ENCODE data around the gene DCTN3.

Gene DCTN3

DNA sequence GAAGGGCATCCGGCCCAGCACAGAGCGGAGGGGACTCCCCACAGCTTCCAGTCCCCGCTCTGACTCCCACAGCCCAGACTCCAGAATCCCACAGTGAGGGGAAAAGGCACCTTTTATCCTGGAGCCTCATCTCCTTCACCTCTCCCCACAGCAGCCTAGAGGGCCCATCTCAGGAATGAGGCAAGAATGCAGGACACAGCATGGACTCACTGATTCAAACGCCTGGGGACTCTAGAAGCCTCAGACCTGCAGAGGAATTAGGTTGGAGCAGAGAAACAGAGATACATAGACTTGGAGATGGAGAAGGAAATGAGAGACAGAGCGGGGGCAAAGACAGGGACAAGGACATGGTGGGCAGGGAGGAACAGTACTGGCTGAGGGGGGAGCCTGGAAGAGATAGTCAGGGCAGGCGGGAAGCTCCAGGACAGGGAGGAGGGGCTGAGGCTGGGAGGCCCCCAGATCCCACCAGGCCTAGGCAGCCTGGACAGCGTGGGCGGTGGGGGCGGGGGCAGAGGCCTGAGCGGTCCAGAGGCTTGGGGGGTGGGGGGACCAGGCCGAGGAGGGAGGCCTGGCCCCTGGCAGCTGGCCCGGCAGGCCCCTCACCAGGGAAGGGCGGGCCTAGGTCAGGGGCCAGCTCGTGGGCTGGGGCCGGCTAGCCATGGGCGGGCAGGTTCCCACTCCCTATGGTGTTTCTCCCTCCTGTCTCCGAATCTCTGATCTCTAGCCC is 46.5 kb downstream of the DCTN3 start:
- DNase-seq (ENCODE audit: low read depth): no peak

GRCh38 chr9:34572628-34573027 is 47.7 kb downstream of the DCTN3 start:
- no peak for DNase-seq (ENCODE audit: low read depth)

GRCh38 chr9:34572092-34572491 is 48.2 kb downstream of the DCTN3 start:
- DNase-seq (ENCODE audit: low read depth): no peak

DNA sequence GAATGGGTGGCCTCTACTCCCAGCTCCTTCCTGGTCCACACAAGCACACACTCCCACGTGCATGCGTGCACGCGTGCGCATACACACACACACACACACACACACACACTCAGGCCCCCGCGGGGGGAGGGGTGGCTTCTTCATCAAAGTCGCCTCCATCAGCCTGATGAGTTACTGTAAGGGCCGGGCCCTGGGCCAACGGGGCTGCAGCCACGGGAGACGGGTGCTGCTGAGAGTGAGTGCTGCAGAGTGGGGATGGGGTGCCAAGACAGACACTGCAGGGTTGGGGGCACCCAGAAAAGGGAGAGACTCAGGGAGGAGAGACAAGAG is 48.8 kb downstream of the DCTN3 start:
- no peak for DNase-seq (ENCODE audit: low read depth)

DNA sequence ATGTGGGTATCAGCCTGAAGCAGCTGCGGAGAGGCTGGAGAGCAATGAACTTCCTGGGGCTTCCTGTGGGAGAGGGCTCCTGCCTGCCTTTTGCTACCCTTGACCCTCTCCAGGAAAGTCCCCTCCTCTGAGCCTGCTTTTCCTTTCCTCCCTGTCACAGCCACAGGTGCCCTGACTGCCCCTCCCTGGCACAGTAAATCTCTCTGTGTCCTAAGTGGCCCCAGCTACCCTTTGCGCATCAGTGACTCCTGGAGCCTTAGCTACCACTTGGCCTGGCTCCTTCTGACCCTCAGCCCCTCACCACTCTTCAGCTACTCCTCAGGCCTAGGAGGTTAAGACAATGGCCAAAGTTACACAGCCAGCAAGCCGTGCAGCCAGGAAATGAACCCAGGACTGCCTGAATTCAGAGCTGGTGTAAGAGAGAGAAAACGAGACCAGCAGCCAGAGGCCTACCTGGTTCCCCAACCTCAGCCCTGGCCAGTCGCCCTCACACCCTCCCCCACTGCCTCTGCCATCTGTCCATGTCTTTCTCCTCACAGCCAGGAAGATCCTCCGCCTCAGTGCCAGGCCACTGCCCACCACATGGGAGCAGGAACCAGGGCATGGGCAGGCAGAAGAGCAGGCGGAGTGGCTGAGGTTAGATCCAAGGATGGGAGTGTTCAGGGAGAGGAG is 49.4 kb downstream of the DCTN3 start:
- no peak for DNase-seq (ENCODE audit: low read depth)

DNA sequence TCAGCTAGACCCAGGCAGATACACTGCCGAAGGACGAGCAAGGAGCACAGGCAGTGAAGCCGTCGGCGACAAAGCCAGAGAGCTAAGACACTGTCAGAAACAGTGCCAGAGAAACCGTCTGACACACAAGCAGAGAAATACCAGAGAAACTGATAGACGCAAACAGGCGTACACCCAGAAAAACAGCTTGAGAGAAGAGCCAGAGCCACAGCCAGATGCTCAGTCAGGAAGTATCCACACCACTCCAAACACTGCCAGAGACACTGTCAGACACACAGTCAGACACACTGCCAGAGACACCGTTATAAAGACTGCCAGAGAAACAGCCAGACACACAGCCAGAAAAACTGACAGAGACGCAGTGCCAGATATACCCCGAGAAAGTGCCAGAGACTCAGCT is 49.9 kb downstream of the DCTN3 start:
- DNase-seq (ENCODE audit: low read depth): no peak

DNA sequence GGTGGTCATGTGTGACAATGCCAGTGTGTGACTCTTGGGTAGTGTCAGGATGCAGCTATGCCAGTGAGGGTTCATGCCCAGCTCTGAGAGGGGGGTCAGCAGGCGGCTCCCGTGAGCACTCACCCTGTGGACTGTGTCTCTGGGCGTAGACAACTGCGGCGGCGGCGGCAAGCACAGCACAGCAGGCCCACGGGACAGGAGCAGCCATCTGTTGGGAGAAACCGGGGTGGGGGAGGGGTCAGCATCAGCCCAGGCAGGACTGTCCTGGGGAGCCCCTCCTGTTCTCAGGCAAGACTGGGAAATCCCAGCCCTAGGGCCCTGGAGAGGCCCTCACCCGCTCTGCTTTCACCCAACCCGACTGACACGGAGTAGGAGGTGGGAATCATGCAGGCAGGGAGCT is 51.5 kb downstream of the DCTN3 start:
- DNase-seq (ENCODE audit: low read depth): no peak

- DNase-seq (ENCODE audit: low read depth): no peak
Measured at GRCh38 chr9:34568133-34568532, 52.2 kb downstream of the DCTN3 start.

DNA sequence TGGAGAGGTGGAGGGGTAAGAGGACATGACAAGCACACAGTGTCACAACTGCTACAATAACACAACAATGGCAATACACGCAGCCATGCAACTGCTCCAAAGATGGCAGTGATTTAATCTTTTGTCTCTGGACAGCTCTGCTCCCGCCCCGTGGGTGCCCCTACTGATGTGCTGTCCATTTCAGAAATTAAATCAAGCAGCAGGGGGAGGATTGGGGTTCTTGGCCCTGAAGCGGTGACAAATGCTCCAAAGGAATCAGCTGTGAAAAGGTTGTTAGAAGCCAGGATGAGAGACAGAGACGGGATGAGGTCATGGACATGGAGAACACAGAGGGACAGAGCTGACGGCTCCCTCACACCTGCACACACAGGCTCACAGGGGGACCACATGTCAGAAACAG is 53.3 kb downstream of the DCTN3 start:
- no peak for DNase-seq (ENCODE audit: low read depth)

- no peak for DNase-seq (ENCODE audit: low read depth)
Measured at GRCh38 chr9:34566322-34566721, 54.0 kb downstream of the DCTN3 start.

GRCh38 chr9:34565856-34566255 is 54.4 kb downstream of the DCTN3 start:
- no peak for DNase-seq (ENCODE audit: low read depth)

DNA sequence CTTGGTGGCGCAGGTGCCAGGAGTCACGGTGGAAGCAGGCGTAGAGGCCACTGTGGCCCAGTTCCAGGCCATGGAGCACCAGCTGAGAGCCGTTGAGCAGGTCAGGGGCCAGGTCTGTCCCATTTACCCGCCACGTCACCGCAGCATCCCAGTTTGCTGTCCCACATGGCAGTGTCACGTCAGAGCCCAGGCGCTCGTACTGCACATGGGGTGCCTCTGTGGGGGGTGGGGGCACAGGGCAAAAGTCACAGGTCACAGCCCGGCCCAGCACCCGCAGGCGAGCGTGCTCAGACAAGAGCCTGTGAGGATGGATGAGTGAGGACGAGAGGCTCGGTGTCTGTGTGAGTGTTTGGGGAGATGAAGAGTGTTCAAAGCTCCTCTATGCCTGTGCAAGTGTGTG is 55.7 kb downstream of the DCTN3 start:
- DNase-seq (ENCODE audit: low read depth): no peak
